HG03460 (cell line): ENCODE results near the gene RNF220.

Experiments
- ATAC-seq: cut with Tn5 transposase; IDR thresholded peaks from one replicate; pipeline ENCODE4 v1.9.1; 2021; ENCODE audit not compliant: unreplicated experiment

The RNF220 gene

DNA sequence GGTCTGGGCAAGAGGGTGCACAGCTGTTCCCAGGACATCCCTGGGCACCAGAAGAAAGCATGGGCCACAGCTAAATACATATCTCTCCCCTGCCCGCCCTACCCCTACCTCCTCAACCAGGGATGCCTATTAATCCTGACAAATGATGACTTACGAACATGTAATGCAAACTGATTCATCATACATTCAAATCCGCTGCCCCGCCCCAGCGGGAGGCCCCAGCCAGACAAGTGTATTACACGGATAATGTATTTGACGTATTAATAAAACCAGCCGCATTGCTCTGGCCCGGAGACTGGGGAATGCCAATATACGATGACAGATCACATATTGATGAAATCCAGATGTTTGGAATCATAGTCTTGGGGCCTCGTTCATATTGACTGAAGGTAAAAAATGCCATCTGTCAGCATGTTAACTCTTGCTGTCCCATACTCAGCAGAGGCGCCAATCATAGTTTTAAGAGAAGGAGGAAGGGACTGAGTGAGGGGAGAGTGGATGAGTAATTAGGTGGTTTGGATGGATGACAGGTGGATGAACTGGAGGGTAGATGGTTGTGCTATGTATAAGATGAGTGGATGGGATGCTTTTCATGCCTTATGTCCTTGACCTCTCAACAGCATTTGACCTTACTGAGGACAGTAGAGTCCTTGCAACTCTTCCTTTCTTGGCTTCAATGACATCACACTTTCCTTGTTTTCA, 201.0 kb downstream of the RNF220 start:
- ATAC-seq = no peak

DNA sequence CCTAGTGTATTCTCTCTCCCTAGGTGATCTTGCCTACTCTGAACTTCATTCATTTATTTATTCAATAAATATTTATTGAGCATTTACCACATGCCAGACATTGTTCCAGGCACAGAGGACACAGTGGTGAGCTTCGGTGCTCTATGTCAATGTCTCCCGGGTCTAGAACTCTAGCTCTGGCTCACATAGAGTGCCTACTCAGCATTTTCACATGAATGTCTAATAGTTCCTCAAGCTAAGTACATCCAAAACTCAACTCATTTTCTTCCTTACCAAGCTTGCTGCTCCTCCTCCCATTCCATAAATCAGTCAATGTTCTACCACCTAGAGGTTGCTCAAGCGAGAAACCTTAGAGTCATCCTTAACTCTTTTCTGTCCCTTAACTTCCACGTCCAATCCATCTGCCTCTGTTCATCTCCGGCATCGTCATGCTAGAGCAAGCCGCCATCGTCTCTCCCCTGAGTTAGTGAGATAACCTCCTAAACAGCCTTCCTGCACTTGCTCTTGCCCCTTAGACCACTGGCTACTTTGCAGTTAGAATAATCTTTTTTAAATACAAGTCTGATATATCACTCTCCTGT, 201.7 kb downstream of the RNF220 start:
- ATAC-seq = no peak

DNA sequence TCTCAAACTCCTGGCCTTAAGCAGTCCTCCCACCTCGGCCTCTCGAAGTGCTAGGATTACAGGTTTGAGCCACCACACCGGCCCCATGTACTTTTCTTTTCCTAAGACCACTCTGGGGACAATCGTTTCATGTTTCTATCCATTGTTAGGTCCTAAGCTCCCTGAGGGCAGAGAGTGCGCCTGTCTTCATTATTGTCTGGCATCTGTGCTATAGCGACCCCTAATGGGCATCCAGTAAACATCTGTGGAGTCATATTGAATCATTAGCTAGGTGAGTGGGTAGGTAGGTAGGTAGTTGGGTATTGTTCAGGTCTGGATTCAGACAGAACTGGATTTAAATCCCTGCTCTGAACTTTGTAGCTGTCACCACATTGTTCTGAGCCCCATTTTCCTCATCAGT, 203.1 kb downstream of the RNF220 start:
- no peak for ATAC-seq

DNA sequence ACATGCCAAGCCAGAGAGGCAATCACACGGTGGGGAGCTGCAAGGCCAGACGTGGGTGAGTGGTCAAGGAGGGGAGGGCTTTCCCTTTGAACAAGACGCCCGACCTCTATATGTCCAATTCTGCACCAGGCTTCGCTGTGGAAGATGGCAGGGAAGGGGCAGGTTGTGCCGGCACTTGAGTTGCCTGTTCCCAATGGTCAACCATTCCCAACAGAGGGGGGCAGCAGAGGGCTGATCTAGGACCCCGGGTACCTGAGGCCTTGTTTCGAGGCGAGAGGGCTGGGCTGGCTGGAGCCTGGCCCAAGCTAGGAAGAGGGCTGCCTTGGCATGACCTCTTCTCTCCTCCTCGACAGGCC, 204.3 kb downstream of the RNF220 start:
- no peak for ATAC-seq

DNA sequence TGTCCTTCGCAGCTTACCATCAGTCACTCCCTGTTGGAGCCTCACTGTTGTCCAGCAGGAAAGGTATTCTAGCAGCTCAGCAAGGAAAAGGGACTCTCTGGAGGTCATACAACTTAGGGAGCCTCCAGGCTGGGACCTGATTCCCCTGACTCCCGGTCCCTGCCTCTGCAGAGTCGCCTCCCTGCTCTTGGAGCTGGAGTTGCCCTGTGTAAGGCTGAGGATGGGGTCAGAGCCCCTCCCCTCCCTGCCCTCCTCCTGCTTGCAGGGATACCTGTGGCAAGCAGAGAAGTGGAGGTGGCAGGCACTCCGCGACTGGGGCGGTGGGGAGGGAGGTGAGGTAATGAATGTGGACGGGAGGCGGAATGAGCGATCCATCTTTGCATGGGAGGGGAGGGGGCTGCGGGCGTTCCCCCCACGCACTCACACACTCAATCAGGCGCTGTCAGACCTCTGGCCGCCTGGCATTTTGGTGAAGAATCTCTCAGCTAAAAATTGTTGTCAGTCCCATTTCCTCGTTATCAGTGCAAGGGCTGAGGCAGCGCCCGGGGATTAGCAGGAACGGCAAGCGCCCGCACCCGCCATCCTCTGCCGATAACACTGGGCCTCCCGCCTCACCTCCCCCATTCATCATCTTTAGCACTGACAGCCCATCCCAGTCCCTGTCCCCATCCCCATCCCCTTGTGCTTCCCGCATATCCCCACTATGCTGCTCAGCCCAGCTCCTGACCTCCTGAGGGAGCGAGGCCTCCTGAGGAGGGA, 204.9 kb downstream of the RNF220 start:
- no peak for ATAC-seq

DNA sequence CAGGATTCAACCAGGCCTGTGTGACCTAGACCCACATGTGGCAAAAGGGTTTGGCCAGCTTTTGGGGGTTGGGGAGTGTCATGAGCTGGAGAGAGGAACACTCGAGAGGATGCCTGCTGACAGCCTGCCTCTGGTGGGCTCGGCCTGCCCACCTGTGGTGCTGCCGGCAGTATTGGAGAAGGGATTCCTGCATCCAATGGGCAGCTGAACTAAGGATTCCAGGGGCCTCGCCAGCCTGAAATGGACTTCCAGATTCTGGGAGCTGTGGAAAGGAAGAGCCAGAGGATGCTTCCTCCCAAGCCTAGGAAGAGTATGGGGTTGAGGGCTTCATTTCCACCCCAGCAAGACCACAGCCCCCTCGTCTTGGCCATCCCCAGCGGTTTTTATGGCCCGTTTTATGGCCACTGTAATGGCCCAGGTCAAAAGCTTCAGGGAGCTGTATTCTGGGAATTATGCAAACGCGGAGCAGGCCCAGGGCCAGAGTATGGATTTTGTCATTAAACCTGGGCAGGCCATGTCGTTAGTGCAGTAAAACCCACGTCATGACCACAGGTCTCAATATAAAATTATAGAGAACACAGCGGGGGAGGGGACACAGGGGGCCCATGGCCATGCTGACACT, 205.6 kb downstream of the RNF220 start:
- ATAC-seq = no peak

DNA sequence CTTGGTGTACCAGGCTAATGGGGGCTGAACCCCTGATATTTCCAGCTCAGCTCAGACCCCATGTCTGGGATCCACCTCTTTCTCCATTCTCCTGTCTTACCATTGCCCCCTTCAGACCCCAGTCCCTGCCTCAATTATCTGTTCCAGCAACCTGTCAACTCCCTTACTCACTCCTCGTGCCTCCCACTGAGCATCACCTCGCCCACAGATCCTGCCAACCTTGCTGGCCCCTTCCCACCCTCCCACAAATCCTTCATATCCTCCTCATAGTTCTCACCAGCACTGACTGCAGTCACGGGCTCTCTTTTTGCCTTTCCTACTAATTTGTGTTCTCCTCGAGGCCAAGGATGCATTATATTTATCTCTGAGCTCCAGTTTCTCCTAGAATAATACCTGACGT, 206.4 kb downstream of the RNF220 start:
- no peak for ATAC-seq

DNA sequence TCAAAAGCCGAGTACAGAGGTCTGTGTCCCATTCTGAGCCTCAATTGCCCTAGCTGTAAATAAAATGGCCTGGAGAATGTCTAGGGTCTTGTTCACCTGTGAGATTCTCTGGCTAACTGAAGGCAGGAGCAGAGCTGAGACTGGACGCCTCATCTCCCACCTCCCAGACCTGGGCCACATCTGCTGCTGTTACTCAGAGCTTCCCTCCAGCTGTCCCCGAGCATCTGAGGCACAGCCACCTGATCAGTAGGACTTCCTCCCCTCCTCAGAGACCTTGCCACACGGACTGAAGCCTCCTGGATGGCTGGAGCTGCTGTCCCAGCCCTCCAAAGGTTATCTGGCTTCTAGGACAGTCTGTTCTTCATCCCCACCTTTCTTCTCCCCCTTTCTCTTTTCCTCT, 206.8 kb downstream of the RNF220 start:
- ATAC-seq = no peak

DNA sequence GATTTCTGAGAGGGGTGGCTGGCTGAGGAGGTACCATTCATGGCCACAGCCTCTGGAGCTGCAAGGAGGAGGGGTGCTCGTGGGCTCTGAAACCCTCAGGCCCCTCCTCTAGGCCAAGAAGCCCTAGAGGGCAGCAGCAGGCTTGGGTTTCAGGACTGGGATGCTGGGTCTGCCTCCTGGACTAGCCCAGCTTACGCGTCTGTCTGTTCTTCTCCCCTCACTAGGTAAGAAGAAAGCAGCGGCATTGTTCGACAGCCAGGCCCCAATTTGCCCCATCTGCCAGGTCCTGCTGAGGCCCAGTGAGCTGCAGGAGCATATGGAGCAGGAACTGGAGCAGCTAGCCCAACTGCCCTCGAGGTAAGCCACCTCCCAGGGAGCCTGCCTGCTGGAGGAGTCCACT, 208.9 kb downstream of the RNF220 start:
- no peak for ATAC-seq

DNA sequence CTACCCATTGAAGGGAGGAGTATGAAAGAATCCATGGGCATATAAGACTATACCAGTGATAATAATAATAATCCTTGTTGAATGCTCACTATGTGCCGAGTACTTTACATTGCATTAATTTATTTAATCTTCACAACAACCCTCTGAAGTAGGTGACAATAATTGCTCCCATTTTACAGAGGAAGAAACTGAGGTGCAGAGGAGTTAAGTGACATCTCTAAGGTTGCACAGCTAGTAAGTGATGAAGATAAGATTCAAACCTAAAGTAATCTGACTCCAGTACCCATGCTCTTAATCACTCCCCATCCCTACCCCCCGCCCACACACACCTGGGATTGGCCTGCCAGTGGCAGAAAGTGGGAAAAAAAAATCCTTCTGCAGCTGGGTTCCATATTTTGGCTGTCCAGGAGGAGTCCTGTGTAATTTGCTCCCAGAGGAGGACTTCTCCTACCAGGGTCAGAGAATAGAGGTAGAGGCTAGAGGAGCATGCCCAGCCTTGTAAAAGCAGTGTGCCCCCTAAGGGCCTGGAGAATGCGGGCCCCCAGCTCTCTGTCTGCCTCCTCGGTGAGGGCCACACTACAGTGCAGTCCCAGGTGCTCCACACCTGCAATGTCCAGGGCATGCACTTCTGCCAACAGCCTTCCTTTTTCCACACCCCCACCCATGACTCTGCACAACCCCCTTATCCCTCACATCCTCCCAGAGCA, 211.4 kb downstream of the RNF220 start:
- ATAC-seq = no peak

DNA sequence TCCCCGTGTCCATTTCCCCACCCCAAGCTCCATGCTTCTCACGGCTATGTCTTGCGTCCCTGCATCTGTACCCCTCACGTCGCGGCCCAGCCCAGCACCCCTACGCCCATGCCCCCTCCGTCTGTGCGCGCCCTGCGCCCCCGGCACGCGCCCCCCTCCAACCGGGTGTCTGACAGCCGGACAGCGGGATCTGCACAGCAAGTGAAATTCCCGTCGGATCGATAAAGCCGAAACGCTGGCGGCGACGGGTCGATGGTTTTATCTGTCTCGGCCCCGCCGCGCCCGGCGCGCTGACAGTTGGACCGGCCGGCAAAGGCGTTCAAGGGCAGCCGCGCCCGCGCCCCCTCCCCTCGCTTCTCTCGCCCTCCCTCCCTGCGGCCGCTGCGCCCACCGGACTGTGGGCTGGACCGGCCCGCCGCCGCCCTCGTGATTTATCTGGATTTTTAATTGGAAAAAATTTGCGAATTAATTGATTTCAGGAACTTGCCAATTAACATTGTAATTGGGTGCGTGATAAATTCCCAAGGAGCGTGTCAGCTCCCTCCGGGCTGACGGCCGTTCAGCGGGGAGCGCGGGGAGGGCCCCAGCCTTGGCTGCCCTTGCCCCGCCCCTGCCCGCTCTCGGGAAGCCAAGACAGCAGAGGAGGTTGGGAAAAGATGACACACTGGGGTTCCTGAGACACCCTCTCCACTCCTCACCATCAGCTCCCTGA, 212.1 kb downstream of the RNF220 start:
- no peak for ATAC-seq

DNA sequence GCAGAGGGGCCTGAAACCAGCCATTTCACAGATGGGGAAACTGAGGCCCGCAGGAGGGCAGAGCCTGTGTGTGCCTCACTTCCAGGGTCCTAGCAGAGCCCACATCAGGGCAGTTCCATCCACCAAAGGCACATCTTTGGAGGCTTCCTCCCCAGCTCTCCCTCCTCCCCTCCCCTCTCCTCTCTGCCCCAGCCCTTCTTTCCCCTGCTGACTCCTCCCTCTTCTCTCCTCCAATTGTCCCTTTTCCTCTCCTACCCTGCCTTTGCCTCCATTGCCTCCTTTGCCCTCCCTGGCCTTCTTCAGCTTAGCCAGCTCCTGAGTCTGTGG, 212.6 kb downstream of the RNF220 start:
- no peak for ATAC-seq

DNA sequence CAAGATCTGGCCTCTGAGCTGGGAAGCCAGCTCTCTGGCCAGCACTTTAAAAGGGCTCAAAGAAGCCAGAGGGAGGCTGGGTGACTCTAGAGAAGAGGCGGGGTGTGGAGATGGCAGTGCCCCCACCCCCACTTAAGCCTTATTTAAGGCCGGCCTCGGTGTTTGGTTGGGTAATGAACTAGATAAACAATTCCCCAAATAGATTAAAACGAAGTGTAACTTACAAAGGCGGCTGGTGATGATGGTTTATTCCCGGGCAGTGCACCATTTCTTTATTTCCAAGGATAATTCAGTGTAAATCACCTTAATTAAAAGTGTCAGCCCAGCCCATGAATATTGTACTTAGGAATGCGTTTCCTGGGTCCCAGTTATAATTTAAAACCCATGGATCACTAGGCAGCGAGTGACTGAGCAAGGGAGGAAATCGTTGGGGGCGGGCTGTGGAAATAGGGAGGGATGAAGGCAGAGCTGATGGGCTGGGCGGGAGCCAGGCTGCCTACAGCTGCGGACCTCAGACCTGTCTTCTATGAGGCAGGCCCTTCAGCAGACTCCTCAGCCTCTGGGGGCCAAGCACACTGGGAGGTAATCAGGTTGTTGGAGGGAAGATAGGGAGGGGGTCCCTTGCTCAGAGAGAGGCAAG, 214.3 kb downstream of the RNF220 start:
- ATAC-seq = no peak

DNA sequence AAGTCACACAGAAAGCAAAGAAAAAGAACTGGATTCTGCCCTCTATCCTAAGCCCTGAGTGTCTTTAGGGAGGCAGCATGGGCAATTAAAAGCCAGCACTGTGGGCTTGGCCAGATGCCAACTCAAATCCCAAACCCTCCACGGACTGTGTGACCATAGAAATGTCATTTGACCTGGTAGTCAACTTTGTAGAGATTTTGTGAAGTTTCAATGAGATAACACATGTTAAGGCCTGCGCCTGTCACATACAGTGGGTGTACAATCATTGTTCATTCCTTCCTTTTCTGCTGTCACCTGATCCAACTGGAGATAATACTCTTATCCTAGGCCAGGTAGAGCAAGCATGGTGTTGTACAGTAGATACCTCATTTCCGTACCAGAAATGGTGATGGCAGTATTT, 215.0 kb downstream of the RNF220 start:
- ATAC-seq = no peak

DNA sequence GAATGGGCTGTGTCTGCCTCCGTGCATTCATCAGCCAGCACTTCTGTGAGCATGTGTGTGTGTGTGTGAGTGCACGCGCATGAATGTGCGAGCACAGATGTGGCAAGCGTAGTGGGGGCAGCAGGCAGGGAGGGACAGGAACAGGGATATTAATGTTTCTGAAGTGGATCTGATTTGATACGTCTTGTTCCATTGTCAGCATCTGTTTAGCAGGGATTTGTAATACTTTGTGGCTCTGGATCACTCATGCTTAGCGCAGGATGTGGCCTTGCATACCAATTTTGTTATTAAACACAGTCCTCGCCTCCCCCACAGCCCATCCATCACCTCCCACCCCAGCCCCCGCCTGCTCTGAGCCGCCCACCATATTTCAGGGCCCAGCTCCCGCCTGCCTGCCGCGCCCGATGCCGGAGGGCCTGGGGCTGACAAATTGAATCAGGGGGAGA, 216.8 kb downstream of the RNF220 start:
- ATAC-seq = no peak

DNA sequence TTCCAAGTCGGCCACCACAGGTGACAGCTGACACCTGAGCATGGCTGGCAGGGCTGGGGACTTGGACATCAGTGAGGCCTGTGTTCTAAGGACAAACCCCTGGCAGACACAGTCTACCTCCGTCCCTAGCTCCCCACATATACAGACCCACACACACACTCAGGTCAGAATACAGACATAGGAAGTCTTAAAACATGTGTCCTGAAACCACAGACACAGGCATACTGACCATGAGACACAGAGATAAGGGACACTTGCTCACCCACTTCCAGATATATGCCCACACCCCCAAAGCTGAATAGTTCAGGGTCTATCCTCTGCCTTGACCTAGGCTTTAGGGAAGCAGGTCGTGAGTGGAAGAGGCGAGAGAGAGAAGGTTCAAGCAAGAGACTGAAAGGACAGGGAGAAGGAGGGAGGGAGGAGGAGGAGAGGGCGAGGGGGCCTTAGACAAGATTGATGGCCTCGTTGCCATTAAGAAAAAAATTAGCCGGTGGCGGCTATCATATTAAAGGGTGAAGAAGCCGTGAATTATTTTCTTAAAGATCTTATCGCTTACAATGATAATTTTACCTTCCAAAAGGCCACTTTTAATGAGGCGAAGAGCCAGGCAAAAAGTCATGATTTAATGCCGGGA, 219.3 kb downstream of the RNF220 start:
- no peak for ATAC-seq

DNA sequence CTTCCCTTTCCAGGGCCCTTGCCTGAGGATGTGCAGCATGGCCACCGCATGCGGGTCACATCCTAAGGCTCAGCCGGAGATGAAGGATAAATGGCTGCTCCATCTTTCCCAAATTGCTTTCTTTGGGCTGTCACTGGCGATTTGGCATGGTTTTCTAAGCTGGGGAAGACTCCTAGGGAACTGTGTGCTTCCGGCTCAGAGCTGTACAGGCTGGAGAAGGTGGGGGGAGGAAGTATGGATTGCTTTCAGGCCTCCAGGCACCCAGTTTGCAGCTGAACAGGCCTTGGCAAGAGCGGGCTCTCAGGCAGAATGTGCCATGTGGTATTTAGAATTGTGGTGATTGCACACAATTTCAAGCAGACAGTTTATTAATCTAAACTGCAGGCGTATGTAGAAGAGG, 220.3 kb downstream of the RNF220 start:
- ATAC-seq = no peak

DNA sequence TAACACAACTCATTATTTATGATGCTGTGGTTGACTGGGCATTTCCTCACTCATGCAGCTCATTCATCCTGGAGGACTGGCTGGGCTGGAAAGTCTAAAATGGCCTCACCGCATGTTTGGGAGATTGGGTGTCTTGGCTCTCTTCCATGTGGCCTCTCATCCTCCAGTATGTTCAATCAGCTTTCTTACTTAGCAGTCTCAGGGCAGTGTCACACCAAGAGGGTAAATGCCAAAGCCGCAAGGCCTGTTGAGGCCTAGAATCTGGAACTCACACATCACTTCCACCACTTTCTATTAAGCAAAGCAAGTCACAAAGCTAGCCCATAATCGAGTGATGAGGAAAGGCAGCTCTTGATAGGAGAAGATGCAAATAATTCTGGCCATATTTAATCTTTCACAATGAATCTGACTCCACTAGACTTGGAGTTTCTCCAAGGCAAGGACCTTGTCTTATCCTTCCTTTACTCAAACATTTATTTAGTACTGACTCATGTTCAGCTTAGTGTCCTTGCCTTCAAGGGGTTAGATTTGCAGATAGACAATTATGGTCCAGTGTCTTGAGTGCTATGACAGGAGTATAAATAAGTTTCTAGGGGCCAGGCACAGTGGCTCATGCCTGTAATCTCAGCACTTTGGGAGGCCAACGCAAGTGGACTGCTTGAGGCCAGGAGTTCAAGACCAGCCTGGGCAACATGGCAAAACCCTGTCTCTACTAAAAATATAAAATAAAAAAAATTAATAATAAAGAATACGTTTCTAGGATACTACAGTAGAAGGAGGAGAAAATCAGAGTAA, 224.1 kb downstream of the RNF220 start:
- no peak for ATAC-seq

DNA sequence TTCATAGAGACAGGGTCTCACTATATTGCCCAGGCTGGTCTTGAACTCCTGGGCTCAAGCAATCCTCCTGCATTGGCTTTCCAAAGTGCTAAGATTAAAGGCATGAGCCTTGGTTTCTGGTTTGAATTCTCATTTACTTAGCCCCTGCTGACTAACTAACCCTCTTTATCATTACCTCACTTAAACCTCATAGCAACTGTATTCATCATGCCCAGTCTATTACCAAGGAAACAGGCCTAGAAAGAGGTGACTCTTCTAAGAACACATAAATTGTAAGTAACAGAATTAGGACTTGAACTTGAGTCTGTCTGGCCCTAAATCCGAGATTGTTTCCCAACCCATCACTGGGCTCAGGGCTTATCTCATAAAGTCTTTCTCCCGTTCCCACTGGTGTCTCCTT, 225.1 kb downstream of the RNF220 start:
- no peak for ATAC-seq
